H1 (cell line): Measurements from ENCODE around the gene ZNF618. TPM values are rescaled to one million over a fixed set of nuclear protein-coding genes. Genes with fewer than 3 reads are reported as not detected.

Experiments used
- CTCF ChIA-PET: fragments of 300-600 bp; sonication (Branson Sonifier 250); formaldehyde crosslinking; loops from one replicate; lab custom pipeline; 2021; ENCODE audit not compliant: partially characterized antibody; lab: Charles Lee
- POLR2A ChIA-PET: fragments of 300-600 bp; sonication (Branson Sonifier 250); formaldehyde crosslinking; loops from one replicate; lab custom pipeline; 2021; ENCODE audit warnings: inconsistent platforms; ENCODE audit not compliant: partially characterized antibody; lab: Charles Lee
- DNase-seq, 2 experiments: peaks; one replicate each; pipeline versions ENCODE4 v3.0.0 to v3.0.0-alpha.2; 2010 to 2022; ENCODE audit warnings: low spot score in 2 of 2, low read depth in 1 of 2, mixed read lengths in 1 of 2
- FAIRE-seq: peaks from 2 replicates; lab custom pipeline; 2011; peaks lifted over from hg19 to GRCh38; lab: Jason Lieb, UNC
- H2AFZ ChIP-seq: 2 replicates; pipeline ENCODE4 v1.8.1; 2012; ENCODE audit warnings: low read length, inconsistent platforms
- H2AK5ac ChIP-seq: 2 replicates; pipeline ENCODE4 v1.6.1; 2013; ENCODE audit warnings: low read depth, low read length
- H2BK120ac ChIP-seq: replicated peaks from 2 replicates; pipeline ENCODE3; 2013; ENCODE audit warnings: low read depth, low read length, inconsistent platforms
- H2BK12ac ChIP-seq: 2 replicates; pipeline ENCODE4 v1.6.1; 2013; ENCODE audit warnings: low read depth, low read length
- H2BK15ac ChIP-seq: 2 replicates; pipeline ENCODE4 v1.6.1; 2013; ENCODE audit warnings: low read length
- H2BK20ac ChIP-seq: 2 replicates; pipeline ENCODE4 v1.6.1; 2013; ENCODE audit warnings: low read length
- H2BK5ac ChIP-seq: 2 replicates; pipeline ENCODE4 v1.6.1; 2013; ENCODE audit warnings: low read depth, low read length
- H3K14ac ChIP-seq: 2 replicates; pipeline ENCODE4 v1.6.1; 2013; ENCODE audit warnings: inconsistent platforms; ENCODE audit not compliant: insufficient read length
- H3K18ac ChIP-seq: 2 replicates; pipeline ENCODE4 v1.6.1; 2013; ENCODE audit warnings: low read length; ENCODE audit errors: extremely low read depth
- H3K23ac ChIP-seq: 2 replicates; pipeline ENCODE4 v1.6.1; 2013; ENCODE audit warnings: inconsistent platforms; ENCODE audit not compliant: insufficient read length
- H3K23me2 ChIP-seq: 2 replicates; pipeline ENCODE4 v1.6.1; 2013; ENCODE audit warnings: low read depth, low read length
- H3K27ac ChIP-seq: 2 replicates; pipeline ENCODE4 v1.6.1; 2011; ENCODE audit warnings: low read depth, low read length, inconsistent platforms
- H3K27me3 ChIP-seq, 4 experiments: replicated peaks in 1 of 4; 1 replicate in 1 of 4; 2 replicates in 3 of 4; pipeline versions ENCODE4 v1.6.1 to v1.8.1; 2011 to 2013; ENCODE audit warnings: low read length in 3 of 4, mild to moderate bottlenecking in 3 of 4, inconsistent platforms in 2 of 4, mixed read lengths in 2 of 4, moderate library complexity in 1 of 4; ENCODE audit not compliant: control insufficient read depth in 3 of 4, insufficient read depth in 3 of 4; ENCODE audit errors: extremely low read depth in 1 of 4
- H3K36me3 ChIP-seq, 4 experiments: 2 replicates each; pipeline versions ENCODE4 v1.6.1 to v1.8.1; 2011 to 2013; ENCODE audit warnings: mild to moderate bottlenecking in 4 of 4, low read length in 3 of 4, moderate library complexity in 2 of 4, control low read depth in 1 of 4, inconsistent platforms in 1 of 4; ENCODE audit not compliant: insufficient read depth in 4 of 4, control insufficient read depth in 2 of 4
- H3K4ac ChIP-seq: replicated peaks from 2 replicates; pipeline ENCODE3; 2013; ENCODE audit warnings: low read length, low read depth, mixed read lengths, inconsistent platforms; ENCODE audit not compliant: insufficient read length
- H3K4me1 ChIP-seq, 4 experiments: replicated peaks in 1 of 4; 1 replicate in 1 of 4; 2 replicates in 3 of 4; pipeline versions ENCODE4 v1.6.1 to v1.8.1; 2011 to 2013; ENCODE audit warnings: low read length in 3 of 4, inconsistent platforms in 2 of 4, mixed read lengths in 1 of 4; ENCODE audit not compliant: insufficient read depth in 4 of 4, control insufficient read depth in 3 of 4
- H3K4me2 ChIP-seq, 2 experiments: 2 replicates each; pipeline versions ENCODE4 v1.6.1 to v1.8.1; 2011 to 2013; ENCODE audit warnings: low read depth in 2 of 2, low read length in 2 of 2, control low read depth in 1 of 2, inconsistent platforms in 1 of 2, mild to moderate bottlenecking in 1 of 2; ENCODE audit not compliant: insufficient read depth in 1 of 2
- H3K4me3 ChIP-seq, 4 experiments: fragments of 200-600, 300-600 bp in 1 of 4; sonication (generic), shearing (Covaris generic), sonication (Bioruptor Twin) in 1 of 4; 2 replicates each; pipeline versions ENCODE4 v1.5.1 to v1.8.1; 2011 to 2016; ENCODE audit warnings: low read length in 4 of 4, low read depth in 3 of 4, control low read depth in 2 of 4, inconsistent platforms in 2 of 4, mild to moderate bottlenecking in 2 of 4, mixed read lengths in 1 of 4, moderate library complexity in 1 of 4; ENCODE audit not compliant: insufficient read depth in 2 of 4; ENCODE audit errors: extremely low read depth in 1 of 4
- H3K56ac ChIP-seq: replicated peaks from 2 replicates; pipeline ENCODE3; 2013; ENCODE audit warnings: low read depth, mild to moderate bottlenecking, mixed read lengths, low read length, inconsistent platforms; ENCODE audit not compliant: insufficient read length
- H3K79me1 ChIP-seq: 2 replicates; pipeline ENCODE4 v1.6.1; 2013; ENCODE audit warnings: low read depth, low read length, control low read depth
- H3K79me2 ChIP-seq, 2 experiments: 2 replicates each; pipeline versions ENCODE4 v1.6.1 to v1.8.1; 2012 to 2013; ENCODE audit warnings: low read length in 2 of 2, mild to moderate bottlenecking in 2 of 2, inconsistent platforms in 1 of 2; ENCODE audit not compliant: insufficient read depth in 2 of 2, control insufficient read depth in 1 of 2
- H3K9ac ChIP-seq, 4 experiments: replicated peaks in 1 of 4; 1 replicate in 1 of 4; 2 replicates in 3 of 4; pipeline versions ENCODE4 v1.6.1 to v1.8.1; 2011 to 2013; ENCODE audit warnings: low read depth in 3 of 4, low read length in 3 of 4, control low read depth in 2 of 4, mild to moderate bottlenecking in 2 of 4, moderate library complexity in 2 of 4, inconsistent platforms in 1 of 4; ENCODE audit errors: extremely low read depth in 1 of 4
- H3K9me3 ChIP-seq, 2 experiments: 2 replicates each; pipeline versions ENCODE4 v1.6.1 to v1.8.1; 2012 to 2013; ENCODE audit warnings: mild to moderate bottlenecking in 2 of 2, moderate library complexity in 2 of 2, control low read depth in 1 of 2, inconsistent platforms in 1 of 2, low read depth in 1 of 2, low read length in 1 of 2, mixed read lengths in 1 of 2; ENCODE audit not compliant: insufficient read depth in 2 of 2
- H4K20me1 ChIP-seq, 2 experiments: replicated peaks in 1 of 2; 2 replicates each; pipeline versions ENCODE3 to v1.8.1; 2011 to 2013; ENCODE audit warnings: inconsistent platforms in 2 of 2, low read length in 2 of 2, mild to moderate bottlenecking in 1 of 2; ENCODE audit not compliant: insufficient read depth in 2 of 2, control insufficient read depth in 1 of 2
- H4K5ac ChIP-seq: 2 replicates; pipeline ENCODE4 v1.6.1; 2013; ENCODE audit warnings: low read length, low read depth, mixed read lengths, inconsistent platforms; ENCODE audit not compliant: insufficient read length
- H4K8ac ChIP-seq: 2 replicates; pipeline ENCODE4 v1.8.0; 2013; ENCODE audit warnings: mild to moderate bottlenecking, moderate library complexity, low read length, inconsistent platforms; ENCODE audit not compliant: insufficient read depth; ENCODE audit errors: extremely low read depth
- H4K91ac ChIP-seq: replicated peaks from 2 replicates; pipeline ENCODE3; 2013; ENCODE audit warnings: low read length, mixed read lengths, inconsistent platforms; ENCODE audit not compliant: insufficient read length
- BRCA1 ChIP-seq: IDR thresholded peaks from 2 replicates; pipeline ENCODE4 v1.6.1; 2012; ENCODE audit warnings: low read depth, low read length, improper control_type of control experiment
- CHD1 ChIP-seq: IDR thresholded peaks from 2 replicates; pipeline ENCODE4 v1.6.1; 2012; ENCODE audit warnings: low read depth, low read length, improper control_type of control experiment
- KDM5A ChIP-seq: fragments of 200-600 bp; IDR thresholded peaks from 2 replicates; pipeline ENCODE4 v1.7.1; 2012; ENCODE audit warnings: mild to moderate bottlenecking, low read length, inconsistent platforms, mixed read lengths
- NRF1 ChIP-seq: IDR thresholded peaks from 2 replicates; pipeline ENCODE4 v1.6.1; 2011; ENCODE audit warnings: mild to moderate bottlenecking, low read depth, low read length, improper control_type of control experiment
- RFX5 ChIP-seq: IDR thresholded peaks from 2 replicates; pipeline ENCODE4 v1.6.1; 2011; ENCODE audit warnings: low read depth, low read length, improper control_type of control experiment, borderline replicate concordance
- SIRT6 ChIP-seq: IDR thresholded peaks from one replicate; pipeline ENCODE4 v1.7.1; 2012; ENCODE audit warnings: low read length, inconsistent platforms
- SIX5 ChIP-seq: IDR thresholded peaks from 2 replicates; pipeline ENCODE4 v1.6.1; 2011; ENCODE audit warnings: mild to moderate bottlenecking, low read depth, low read length
- SP2 ChIP-seq: IDR thresholded peaks from 2 replicates; pipeline ENCODE4 v1.6.1; 2012; ENCODE audit warnings: mild to moderate bottlenecking, low read length, inconsistent platforms
- ZNF274 ChIP-seq: IDR thresholded peaks from 2 replicates; pipeline ENCODE4 v1.7.0; 2012; ENCODE audit warnings: low read length, borderline replicate concordance; ENCODE audit errors: extremely low read depth
- WGBS, 2 experiments: shearing (Covaris generic) in 1 of 2; methylation state at CpG; one replicate each; pipeline versions ENCODE4 v1.1.6 to v1.1.7; 2013 to 2015; ENCODE audit warnings: low lambda C conversion rate in 2 of 2, mixed read lengths in 2 of 2, inconsistent platforms in 1 of 2, low coverage in 1 of 2, missing lambda C conversion rate in 1 of 2; ENCODE audit not compliant: insufficient replicate concordance in 2 of 2, insufficient coverage in 1 of 2, insufficient read length in 1 of 2; ENCODE audit errors: extremely low coverage in 1 of 2, missing lambda C conversion rate in 1 of 2; 5-methylcytosine and 5-hydroxymethylcytosine counted together
- polyA plus RNA-seq, 7 experiments: library from polyadenylated mRNA; depleted of rRNA in 3 of 7; stranded (reverse) in 5 of 7; unstranded in 2 of 7; fragments of >200 nt in 5 of 7; fragments of 200-250 nt in 2 of 7; gene quantifications; 1 replicate in 5 of 7; 2 replicates in 1 of 7; 4 replicates in 1 of 7; pipeline versions ENCODE4 v1.2.1 to v1.2.3, GENCODE V29; 2011 to 2013; ENCODE audit warnings: missing spikeins in 2 of 7, mixed read lengths in 2 of 7
- total RNA-seq: library from RNA; stranded (reverse); fragmentation: NEBNext Ultra II Directional; extraction: Animal tissue kit (Norgen Biotek cat#: 25700); gene quantifications from 2 replicates; pipeline ENCODE4 v1.2.1, GENCODE V29; 2021

Gene ZNF618
- total and polyA plus RNA-seq, 2 of the 8 experiments (the other 6 are each of a cell fraction or from before 2014, with no cell fraction given), result 9.6 to 28.5 TPM

DNA sequence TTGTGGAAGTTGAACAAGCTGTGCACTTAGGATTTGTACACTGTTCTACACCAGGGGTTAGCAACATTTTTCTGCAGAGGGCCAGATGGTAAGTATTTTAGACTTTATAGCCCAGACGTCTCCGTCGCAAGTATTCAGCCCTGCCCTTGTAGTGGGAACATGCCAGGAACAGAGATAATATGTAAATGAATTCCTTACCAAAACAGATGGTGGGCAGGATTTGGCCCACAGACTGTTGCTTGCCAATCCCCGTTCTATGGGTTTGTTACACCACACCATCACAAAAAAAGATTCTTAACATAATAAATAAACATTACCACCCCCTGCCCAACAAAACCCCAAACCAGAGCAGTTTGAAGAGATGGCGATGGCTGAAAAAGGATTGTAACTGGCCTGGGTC is 127.6 kb downstream of the ZNF618 start:
- no peak overlapping the region for H2BK20ac ChIP-seq
- TF ChIP-seq SIRT6 (no peak), SIX5 (no peak), NRF1 (no peak), CHD1 (no peak), RFX5 (no peak), ZNF274 (no peak), SP2 (no peak), BRCA1 (no peak), KDM5A (no peak)
- no peak overlapping the region for H2AK5ac ChIP-seq
- H3K14ac ChIP-seq, result no peak overlapping the region
- DNase-seq, result no peak
- no peak overlapping the region for H4K5ac ChIP-seq
- no peak overlapping the region for H4K91ac ChIP-seq
- no peaks in the 10 kb centered on the region for H3K27me3 ChIP-seq
- H3K36me3 ChIP-seq, result peaks cover 0 to 9% (median 0%) of the 10 kb centered on the region in 4 experiments; a peak in 4 of 8 replicates
- no peak overlapping the region for H3K4me3 ChIP-seq
- H2BK120ac ChIP-seq, result no peak overlapping the region
- H2BK5ac ChIP-seq, result no peak overlapping the region
- no peak overlapping the region for H3K4me2 ChIP-seq
- no peak for FAIRE-seq
- ChIA-PET CTCF (interaction anchor here (0.8 to 1.5 kb wide), 3 partner anchors 11 to 41 kb away, joined by 3 to 4 read pairs (median 3); no protein-coding TSS in a partner anchor), POLR2A (no interaction called here)
- WGBS, 2 experiments, result 95% methylated on average over 5 of the region's 5 CpGs; no CpG with 5 or more reads in 1 of the 2 experiments
- H3K79me1 ChIP-seq, result no peaks in the 10 kb centered on the region
- H4K20me1 ChIP-seq, result peaks cover 0 to 2% of the 10 kb centered on the region in 2 experiments
- H2BK15ac ChIP-seq, result no peak overlapping the region
- H3K9ac ChIP-seq, result no peak overlapping the region
- H3K18ac ChIP-seq, result no peak overlapping the region
- no peaks in the 10 kb centered on the region for H3K9me3 ChIP-seq
- no peak overlapping the region for H2BK12ac ChIP-seq
- no peak overlapping the region for H3K56ac ChIP-seq
- no peaks in the 10 kb centered on the region for H3K79me2 ChIP-seq
- H3K4me1 ChIP-seq, result no peaks in the 10 kb centered on the region
- H2AFZ ChIP-seq, result no peak overlapping the region
- H3K23ac ChIP-seq, result no peak overlapping the region
- no peak overlapping the region for H4K8ac ChIP-seq
- H3K4ac ChIP-seq, result no peak overlapping the region
- no peak overlapping the region for H3K27ac ChIP-seq
- H3K23me2 ChIP-seq, result no peaks in the 10 kb centered on the region
